ENCODE measurements around the gene PCBP2. TPM values are rescaled to one million over a fixed set of nuclear protein-coding genes. Genes with fewer than 3 reads are reported as not detected.

PCBP2 gene
- total RNA-seq, 1 donor from 2014 or later: 1,084 TPM

- H3K9me3 Mint-ChIP-seq (ENCODE audit: unreplicated experiment): no peaks in the 10 kb centered on the region
- no peak for DNase-seq (ENCODE audit: low spot score)
- H3K4me3 Mint-ChIP-seq (ENCODE audit: unreplicated experiment): no peak overlapping the region
- TF ChIP-seq CTCF (IDR thresholded peaks at IDR 0.05; ENCODE audit: unreplicated experiment): no peak
- H3K27me3 Mint-ChIP-seq (ENCODE audit: unreplicated experiment): peaks cover 23% of the 10 kb centered on the region
- no peak overlapping the region for H3K27ac Mint-ChIP-seq (ENCODE audit: unreplicated experiment)
- H3K4me1 Mint-ChIP-seq (ENCODE audit: unreplicated experiment): peaks cover 2% of the 10 kb centered on the region
- peaks cover 33% of the 10 kb centered on the region for H3K36me3 Mint-ChIP-seq (ENCODE audit: low read depth, unreplicated experiment)
These were observed 32.1 kb downstream of the PCBP2 start for GRCh38 chr12:53483979-53484377.

- Mint-ChIP-seq H3K4me1 (ENCODE audit: unreplicated experiment) (peaks cover 2% of the 10 kb centered on the region), H3K27ac (ENCODE audit: unreplicated experiment) (peak overlapping the region; percentile 83), H3K4me3 (ENCODE audit: unreplicated experiment) (peak overlapping the region; percentile 65), H3K36me3 (ENCODE audit: low read depth, unreplicated experiment) (peaks cover 29% of the 10 kb centered on the region), H3K9me3 (ENCODE audit: unreplicated experiment) (no peaks in the 10 kb centered on the region), H3K27me3 (ENCODE audit: unreplicated experiment) (peaks cover 23% of the 10 kb centered on the region)
- DNase-seq (ENCODE audit: low spot score): no peak
- no peak for TF ChIP-seq CTCF (IDR thresholded peaks at IDR 0.05; ENCODE audit: unreplicated experiment)
These were observed 33.0 kb downstream of the PCBP2 start for GRCh38 chr12:53484686-53485575.

- TF ChIP-seq CTCF (IDR thresholded peaks at IDR 0.05; ENCODE audit: unreplicated experiment): no peak
- peaks cover 2% of the 10 kb centered on the region for H3K4me1 Mint-ChIP-seq (ENCODE audit: unreplicated experiment)
- DNase-seq (ENCODE audit: low spot score): no peak
- H3K36me3 Mint-ChIP-seq (ENCODE audit: low read depth, unreplicated experiment): peaks cover 28% of the 10 kb centered on the region
- peaks cover 23% of the 10 kb centered on the region for H3K27me3 Mint-ChIP-seq (ENCODE audit: unreplicated experiment)
- no peaks in the 10 kb centered on the region for H3K9me3 Mint-ChIP-seq (ENCODE audit: unreplicated experiment)
- peak overlapping the region; percentile 53 for H3K27ac Mint-ChIP-seq (ENCODE audit: unreplicated experiment)
- no peak overlapping the region for H3K4me3 Mint-ChIP-seq (ENCODE audit: unreplicated experiment)
These were observed 34.2 kb downstream of the PCBP2 start for GRCh38 chr12:53485955-53486735.

GRCh38 chr12:53486736-53487487 is 35.0 kb downstream of the PCBP2 start:
- Mint-ChIP-seq H3K27ac (ENCODE audit: unreplicated experiment) (peak overlapping the region; percentile 53), H3K4me3 (ENCODE audit: unreplicated experiment) (no peak overlapping the region)
- DNase-seq (ENCODE audit: low spot score): no peak

More at GRCh38 chr12:53486736-53487487, 35.0 kb downstream of the PCBP2 start:
- Mint-ChIP-seq H3K9me3 (ENCODE audit: unreplicated experiment) (no peaks in the 10 kb centered on the region), H3K36me3 (ENCODE audit: low read depth, unreplicated experiment) (peaks cover 26% of the 10 kb centered on the region), H3K27me3 (ENCODE audit: unreplicated experiment) (peaks cover 21% of the 10 kb centered on the region), H3K4me1 (ENCODE audit: unreplicated experiment) (peaks cover 2% of the 10 kb centered on the region)
- no peak for TF ChIP-seq CTCF (IDR thresholded peaks at IDR 0.05; ENCODE audit: unreplicated experiment)
